ENCODE measurements around the gene HCFC1R1.
A peak's percentile ranks its signal among the peaks of the same experiment; 100 is the strongest.
"Not testable (repeated sequence)": the region's sequence is repeated elsewhere in the genome, so short reads cannot be mapped to it uniquely, and the experiment has no call there.

Gene HCFC1R1, protein sequence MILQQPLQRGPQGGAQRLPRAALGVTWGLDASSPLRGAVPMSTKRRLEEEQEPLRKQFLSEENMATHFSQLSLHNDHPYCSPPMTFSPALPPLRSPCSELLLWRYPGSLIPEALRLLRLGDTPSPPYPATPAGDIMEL

DNA sequence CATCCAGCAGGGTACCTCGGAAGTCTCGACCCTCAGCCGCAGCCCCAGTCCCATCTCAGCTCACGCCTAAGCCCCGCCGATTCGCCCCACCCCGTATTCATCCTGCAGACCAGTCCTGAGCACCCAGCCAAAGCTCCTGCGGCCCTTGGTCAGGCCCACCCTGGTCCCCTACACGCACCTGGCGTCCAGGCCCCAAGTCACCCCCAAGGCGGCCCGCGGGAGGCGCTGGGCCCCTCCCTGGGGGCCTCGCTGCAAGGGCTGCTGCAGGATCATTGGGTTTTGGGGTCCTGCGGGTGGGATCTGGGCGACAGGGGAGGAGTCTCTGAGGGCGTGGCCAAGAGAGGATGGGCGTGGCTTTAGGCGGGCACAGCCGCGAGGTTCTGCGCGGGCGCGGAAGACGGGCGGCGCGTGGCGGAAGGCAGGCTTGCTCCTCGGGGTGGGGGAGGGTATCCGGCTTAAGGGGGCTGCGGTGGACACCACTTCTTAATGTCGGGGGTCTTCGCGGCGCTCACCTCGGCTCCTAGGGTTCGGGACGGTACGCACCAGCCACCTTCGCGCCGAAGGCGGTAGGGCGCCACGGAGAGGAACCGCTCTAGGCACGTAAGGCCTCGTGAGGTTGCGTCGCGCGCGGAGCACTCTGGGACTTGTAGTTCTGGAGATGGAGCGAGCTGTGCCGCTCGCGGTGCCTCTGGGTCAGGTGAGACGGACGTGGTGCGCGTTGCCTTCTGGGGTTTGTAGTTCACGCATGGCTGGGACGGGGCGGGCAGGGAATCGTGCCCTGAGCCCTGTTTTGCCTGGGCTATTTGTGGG is at the start of gene HCFC1R1, which contains the start of gene THOC6:
Gene HCFC1R1, minus strand, starts transcription at position 274 of the 810 bp plus-strand sequence. Its CDS starts 1 bp downstream, at position 273.
Gene THOC6, plus strand, starts transcription at position 367 of the 810 bp plus-strand sequence. Its CDS starts 292 bp downstream, at position 659.
- H3K27ac Mint-ChIP-seq: peak within 1 kb of the TSS; percentile 97
- H3K4me3 Mint-ChIP-seq: peak within 1 kb of the TSS; percentile 85
- H3K36me3 Mint-ChIP-seq (ENCODE audit: low read depth): peaks cover 8% of the 10 kb centered on the region
- DNase-seq (peak; percentile 95), ATAC-seq (peak; percentile 75)
- H3K4me1 Mint-ChIP-seq: peaks cover 53% of the 10 kb centered on the region
- no peaks in the 10 kb centered on the region for H3K9me3 Mint-ChIP-seq
- peaks cover 6% of the 10 kb centered on the region for H3K27me3 Mint-ChIP-seq

DNA sequence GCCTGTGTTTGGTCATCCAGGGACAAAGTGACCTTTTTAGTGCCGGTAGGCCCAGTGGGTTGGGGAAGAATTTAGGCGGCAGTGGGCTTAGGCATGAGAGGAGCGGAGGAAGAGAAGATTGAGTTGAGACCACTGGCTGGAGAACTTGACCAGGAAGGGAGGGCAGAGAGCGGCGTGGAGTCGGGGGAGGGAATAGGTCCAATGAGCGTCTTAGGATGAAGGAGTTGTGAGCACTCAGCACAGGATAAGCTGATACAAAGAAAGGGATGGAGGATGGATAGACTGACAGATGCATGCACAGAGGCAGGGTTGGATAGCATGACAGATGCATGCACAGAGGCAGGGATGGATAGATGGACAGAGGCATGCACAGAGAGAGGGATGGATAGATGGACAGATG is 49.7 kb upstream of the HCFC1R1 start:
- H3K4me3 Mint-ChIP-seq: peak overlapping the region; percentile 56
- no peaks in the 10 kb centered on the region for H3K27me3 Mint-ChIP-seq
- peak overlapping the region; percentile 80 for H3K27ac Mint-ChIP-seq
- H3K4me1 Mint-ChIP-seq: peaks cover 84% of the 10 kb centered on the region
- H3K9me3 Mint-ChIP-seq: peaks cover 5% of the 10 kb centered on the region
- peaks cover 24% of the 10 kb centered on the region for H3K36me3 Mint-ChIP-seq (ENCODE audit: low read depth)
- ATAC-seq (no peak), DNase-seq (no peak)

DNA sequence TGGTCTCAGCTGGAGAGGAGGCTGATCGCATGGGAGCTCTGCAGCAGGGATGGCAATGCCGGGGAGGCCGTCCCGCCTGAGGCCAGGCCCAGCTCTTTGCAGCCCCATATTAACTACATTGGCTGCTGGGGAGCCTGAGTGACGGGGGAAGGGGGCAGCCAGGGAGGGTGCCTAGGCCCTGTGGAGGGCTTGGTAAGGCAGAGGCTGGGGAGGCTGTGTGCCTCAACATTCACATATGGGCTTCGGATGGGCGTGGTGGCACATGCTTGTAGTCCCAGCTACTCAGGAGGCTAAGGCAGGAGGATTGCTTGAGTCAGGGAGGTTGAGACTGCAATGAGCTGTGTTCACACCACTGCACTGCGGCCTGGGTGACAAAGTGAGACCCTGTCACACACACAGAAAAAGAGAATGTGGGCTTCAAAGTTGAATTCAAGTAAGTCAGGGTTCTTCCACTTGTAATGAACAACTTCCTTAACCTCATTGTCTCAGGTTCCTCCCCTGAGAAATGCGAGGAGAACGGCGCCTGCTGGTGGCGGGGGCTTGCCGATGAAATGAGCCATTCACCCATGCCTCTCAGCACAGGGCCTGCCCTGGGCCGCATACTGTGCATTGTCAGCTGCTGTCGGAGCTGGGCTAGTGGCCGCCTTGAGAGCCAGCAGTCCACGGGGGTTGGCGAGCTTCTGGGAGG is 49.0 kb upstream of the HCFC1R1 start:
- not testable (repeated sequence) for H3K9me3 Mint-ChIP-seq, DNase-seq, H3K27ac Mint-ChIP-seq, H3K4me3 Mint-ChIP-seq, H3K27me3 Mint-ChIP-seq
- Mint-ChIP-seq H3K36me3 (ENCODE audit: low read depth) (peaks cover 28% of the 10 kb centered on the region), H3K4me1 (peaks cover 80% of the 10 kb centered on the region)
- ATAC-seq: peak; percentile 17

DNA sequence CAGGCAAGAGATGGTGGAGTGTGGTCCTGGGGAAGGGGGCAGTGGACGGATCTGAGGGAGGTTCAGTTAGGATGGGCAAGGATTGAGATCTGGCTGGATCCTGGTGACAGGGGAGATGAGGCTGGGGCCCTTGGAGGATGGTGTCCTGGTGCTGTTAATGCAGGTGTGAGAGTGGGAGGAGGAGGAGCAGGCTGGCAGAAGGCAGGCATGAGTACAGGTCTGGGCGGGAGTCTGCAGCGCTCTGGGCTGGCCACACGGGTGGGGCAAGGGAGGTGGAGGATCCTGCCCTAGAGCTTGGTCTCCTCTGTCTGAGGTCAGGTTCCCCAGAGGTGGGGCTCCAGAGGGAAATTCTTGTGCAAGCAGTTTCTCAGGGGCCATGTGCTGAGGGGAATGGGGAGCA is 48.4 kb upstream of the HCFC1R1 start:
- not testable (repeated sequence) for H3K4me3 Mint-ChIP-seq

DNA sequence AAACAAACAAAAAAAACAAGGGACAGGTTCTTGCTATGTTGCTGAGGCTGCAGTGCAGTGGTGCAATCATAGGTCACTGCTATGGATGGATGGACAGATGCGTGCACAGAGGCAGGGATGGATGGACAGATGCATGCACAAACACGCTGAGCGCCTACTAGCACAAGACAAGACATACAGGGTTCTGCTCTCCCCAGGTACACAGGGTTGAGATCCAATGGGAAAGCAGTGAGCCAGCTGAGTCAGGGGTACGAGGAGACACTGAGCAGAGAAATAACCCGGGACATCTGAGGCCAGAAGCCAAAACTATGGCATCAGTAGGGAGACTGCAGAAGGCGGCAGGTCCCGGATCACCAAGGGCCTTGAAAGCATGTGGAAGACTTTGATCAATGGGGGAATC is 47.9 kb upstream of the HCFC1R1 start:
- ATAC-seq (no peak), DNase-seq (no peak)
- Mint-ChIP-seq H3K9me3 (no peaks in the 10 kb centered on the region), H3K4me3 (no peak overlapping the region), H3K36me3 (ENCODE audit: low read depth) (peaks cover 33% of the 10 kb centered on the region), H3K27me3 (no peaks in the 10 kb centered on the region), H3K4me1 (peaks cover 76% of the 10 kb centered on the region), H3K27ac (peak overlapping the region; percentile 29)

More for the DNA sequence above, 48.4 kb upstream of the HCFC1R1 start:
- peak; percentile 8 for ATAC-seq
- not testable (repeated sequence) for H3K27ac Mint-ChIP-seq, H3K9me3 Mint-ChIP-seq, DNase-seq, H3K27me3 Mint-ChIP-seq
- H3K4me1 Mint-ChIP-seq: peaks cover 79% of the 10 kb centered on the region
- peaks cover 31% of the 10 kb centered on the region for H3K36me3 Mint-ChIP-seq (ENCODE audit: low read depth)

DNA sequence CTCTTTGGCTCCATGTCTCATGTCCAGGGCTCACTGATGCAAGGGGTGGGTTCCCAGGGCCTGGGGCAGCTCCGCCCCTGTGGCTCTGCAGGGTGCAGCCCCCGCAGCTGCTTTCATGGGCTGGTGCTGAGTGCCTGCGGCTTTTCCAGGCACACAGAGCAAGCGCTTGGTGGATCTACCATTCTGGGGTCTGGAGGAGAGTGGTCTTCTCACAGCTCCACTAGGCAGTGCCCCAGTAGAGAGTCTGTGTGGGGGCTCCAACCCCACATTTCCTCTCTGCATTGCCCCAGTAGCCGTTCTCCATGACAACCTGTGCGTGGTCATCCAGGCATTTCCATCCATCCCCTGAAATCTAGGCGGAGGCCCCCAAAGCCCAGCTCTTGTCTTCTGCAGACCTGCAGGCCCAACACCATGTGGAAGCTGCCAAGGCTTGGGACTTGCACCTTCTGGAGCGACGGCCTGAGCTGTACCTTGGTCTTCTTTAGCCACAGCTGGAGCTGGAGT is 46.9 kb upstream of the HCFC1R1 start:
- ATAC-seq (no peak), DNase-seq (no peak)

DNA sequence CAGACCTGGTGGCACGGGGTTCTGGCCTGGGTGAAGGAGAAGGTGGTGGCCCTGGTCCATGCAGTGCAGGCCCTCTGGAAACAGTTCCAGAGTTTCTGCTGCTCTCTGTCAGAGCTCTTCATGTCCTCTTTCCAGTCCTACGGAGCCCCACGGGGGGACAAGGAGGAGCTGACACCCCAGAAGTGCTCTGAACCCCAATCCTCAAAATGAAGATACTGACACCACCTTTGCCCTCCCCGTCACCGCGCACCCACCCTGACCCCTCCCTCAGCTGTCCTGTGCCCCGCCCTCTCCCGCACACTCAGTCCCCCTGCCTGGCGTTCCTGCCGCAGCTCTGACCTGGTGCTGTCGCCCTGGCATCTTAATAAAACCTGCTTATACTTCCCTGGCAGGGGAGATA is 45.4 kb upstream of the HCFC1R1 start:
- H3K9me3 Mint-ChIP-seq, DNase-seq, H3K27me3 Mint-ChIP-seq, ATAC-seq: not testable (repeated sequence)
- Mint-ChIP-seq H3K27ac (peak overlapping the region; percentile 76), H3K4me3 (peak overlapping the region; percentile 25), H3K36me3 (ENCODE audit: low read depth) (peaks cover 43% of the 10 kb centered on the region), H3K4me1 (peaks cover 65% of the 10 kb centered on the region)

More for the DNA sequence above, 46.9 kb upstream of the HCFC1R1 start:
- Mint-ChIP-seq H3K27me3 (no peaks in the 10 kb centered on the region), H3K4me1 (peaks cover 67% of the 10 kb centered on the region), H3K9me3 (no peaks in the 10 kb centered on the region), H3K4me3 (peak overlapping the region; percentile 7), H3K36me3 (ENCODE audit: low read depth) (peaks cover 41% of the 10 kb centered on the region), H3K27ac (peak overlapping the region; percentile 76)

DNA sequence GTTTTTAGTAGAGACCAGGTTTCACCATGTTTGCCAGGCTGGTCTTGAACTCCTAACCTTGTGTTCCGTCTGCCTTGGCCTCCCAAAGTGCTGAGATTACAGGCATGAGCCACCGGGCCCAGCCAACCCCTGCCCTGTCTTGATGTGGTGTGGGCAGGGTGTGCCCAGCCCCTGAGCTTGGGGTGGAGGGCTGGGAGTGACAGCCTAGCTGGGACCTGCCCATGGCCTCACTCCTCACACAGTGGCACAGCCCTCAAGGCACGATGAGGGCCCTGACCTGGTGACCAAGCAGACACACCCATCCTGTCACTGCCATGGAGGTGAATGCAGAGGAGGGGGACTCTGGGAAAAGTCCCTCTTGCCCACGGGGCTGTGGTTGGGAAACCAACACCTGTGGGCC is 44.7 kb upstream of the HCFC1R1 start:
- Mint-ChIP-seq H3K36me3 (ENCODE audit: low read depth) (peaks cover 41% of the 10 kb centered on the region), H3K4me1 (peaks cover 62% of the 10 kb centered on the region), H3K27me3 (no peaks in the 10 kb centered on the region), H3K27ac (peak overlapping the region; percentile 96), H3K9me3 (no peaks in the 10 kb centered on the region), H3K4me3 (peak overlapping the region; percentile 100)
- no peak for DNase-seq
- no peak for ATAC-seq

DNA sequence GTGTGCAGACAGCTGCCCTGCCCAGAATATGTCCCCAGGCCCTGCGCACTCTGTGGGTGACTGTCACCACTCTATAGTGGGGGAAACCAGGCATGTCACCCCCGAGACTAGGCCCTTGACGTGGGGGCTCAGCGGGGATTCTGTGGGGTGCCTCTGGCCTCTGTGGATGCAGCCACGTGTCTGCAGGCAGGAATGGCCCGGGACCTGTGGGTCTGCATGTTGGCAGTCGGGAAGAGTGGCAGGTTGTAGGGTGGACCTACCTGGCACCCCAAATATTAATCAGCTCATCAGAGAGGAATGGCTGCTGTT is 42.7 kb upstream of the HCFC1R1 start:
- no peak for DNase-seq
- Mint-ChIP-seq H3K9me3 (no peaks in the 10 kb centered on the region), H3K4me1 (peaks cover 64% of the 10 kb centered on the region), H3K27me3 (no peaks in the 10 kb centered on the region), H3K27ac (peak overlapping the region; percentile 100), H3K4me3 (peak overlapping the region; percentile 100), H3K36me3 (ENCODE audit: low read depth) (peaks cover 41% of the 10 kb centered on the region)
- no peak for ATAC-seq

DNA sequence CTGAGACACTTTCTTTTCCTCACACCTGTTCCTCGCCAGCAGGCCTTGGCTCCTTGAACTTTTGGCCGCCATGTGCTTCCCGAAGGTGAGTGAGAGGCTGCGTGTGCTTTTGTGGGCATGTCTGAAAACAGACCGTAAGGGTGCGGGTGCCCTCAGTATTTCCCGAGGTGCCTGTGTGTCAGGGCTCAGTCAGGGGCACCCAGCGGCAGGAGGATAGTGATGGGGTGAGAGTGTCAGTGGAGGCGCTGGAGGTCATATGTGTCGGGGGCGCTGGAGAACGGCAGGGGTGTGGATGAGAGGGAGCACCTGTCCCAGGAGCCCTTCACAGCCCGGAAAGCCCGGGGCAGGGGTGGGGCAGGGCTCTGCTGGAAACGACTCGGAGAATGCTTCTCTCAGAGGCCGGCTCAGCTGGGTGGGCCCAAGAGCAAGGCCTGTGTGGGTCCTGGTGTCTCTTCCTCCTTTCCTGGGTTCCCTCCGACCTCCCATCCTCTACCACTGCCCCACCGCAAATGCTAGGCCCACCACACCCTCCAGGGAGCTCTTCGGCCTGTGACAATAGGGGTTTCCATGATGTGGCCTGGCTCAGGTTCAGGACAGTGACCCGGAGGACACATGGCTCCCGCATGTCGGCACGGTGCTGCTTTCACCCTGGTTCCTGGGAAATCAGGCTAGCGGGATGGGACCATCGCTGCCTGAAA is 42.1 kb upstream of the HCFC1R1 start:
- H3K4me1 Mint-ChIP-seq: peaks cover 61% of the 10 kb centered on the region
- no peaks in the 10 kb centered on the region for H3K9me3 Mint-ChIP-seq
- ATAC-seq (peak; percentile 29), DNase-seq (peak; percentile 45)
- no peaks in the 10 kb centered on the region for H3K27me3 Mint-ChIP-seq
- H3K27ac Mint-ChIP-seq: peak overlapping the region; percentile 100
- peak overlapping the region; percentile 100 for H3K4me3 Mint-ChIP-seq
- H3K36me3 Mint-ChIP-seq (ENCODE audit: low read depth): peaks cover 41% of the 10 kb centered on the region

DNA sequence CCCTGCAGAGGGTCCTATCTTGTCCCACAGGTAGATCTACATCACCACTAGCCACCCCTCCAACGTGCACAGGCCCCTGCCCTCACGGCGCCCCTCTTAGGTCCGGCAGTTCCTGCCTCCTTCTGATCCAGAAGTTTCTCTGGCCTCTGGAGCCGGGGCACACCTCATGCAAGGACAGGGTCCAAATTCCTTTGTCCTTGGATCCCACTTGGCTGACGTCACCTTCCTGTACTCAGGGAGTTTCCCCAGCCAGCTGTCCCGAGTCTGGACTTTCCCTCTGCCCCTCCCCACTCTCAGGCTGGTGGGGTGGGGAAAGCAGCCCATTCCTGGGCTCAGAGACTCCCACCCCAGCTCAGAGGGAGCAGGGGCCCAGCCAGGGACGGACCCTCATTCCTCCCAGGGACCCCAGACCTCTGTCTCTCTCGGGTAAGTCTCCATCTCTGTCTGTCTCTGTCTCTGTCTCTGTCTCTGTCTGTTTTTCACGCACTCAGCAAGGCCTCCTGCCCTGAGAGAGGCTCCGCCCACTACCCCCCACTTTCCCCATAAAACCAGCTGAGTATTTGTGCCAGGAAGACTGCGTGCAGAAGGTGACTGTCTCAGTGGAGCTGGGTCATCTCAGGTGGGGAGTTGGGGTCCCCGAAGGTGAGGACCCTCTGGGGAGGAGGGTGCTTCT is 41.5 kb upstream of the HCFC1R1 start, which contains the start of gene IL32:
Gene IL32, plus strand, starts transcription at position 572 of the 673 bp plus-strand sequence. CDS start 172 bp downstream, outside the sequence.
- H3K4me3 Mint-ChIP-seq: peak within 1 kb of the TSS; percentile 100
- peaks cover 63% of the 10 kb centered on the region for H3K4me1 Mint-ChIP-seq
- ATAC-seq: peak; percentile 48

DNA sequence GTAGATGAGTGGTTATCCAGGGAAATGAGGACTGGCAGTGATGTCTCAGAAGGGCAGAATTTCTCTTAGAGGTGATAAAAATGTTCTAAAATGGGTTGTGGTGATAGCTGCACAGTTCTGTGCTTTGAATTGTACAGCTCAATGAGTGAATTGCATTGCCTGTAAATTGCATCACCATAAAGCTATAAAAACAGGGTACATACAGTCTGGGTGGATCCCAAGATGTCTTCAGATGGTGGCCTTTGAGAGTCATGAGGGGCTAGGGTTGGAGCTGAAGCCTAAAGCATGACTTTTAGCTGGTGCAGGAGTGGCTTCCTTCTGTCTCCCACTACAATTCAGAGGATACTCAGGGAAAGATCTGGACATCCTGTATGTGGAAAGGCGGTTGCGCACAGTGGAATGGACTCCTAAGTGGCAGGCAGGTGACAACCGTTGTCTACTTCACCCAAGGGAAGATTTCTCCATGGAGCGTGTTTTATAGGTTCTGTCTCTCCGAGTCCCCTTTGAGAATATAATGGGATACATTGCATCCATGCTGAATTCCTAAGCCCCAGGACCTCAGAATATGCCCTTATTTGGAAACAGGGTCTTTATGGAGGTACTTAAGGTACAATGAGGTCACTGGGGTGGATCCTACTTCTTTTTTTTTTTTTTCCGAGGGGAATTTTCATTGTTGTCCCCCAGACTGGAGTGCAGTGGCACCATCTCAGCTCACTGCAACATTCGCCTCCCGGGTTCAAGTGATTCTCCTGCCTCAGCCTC is 40.1 kb upstream of the HCFC1R1 start:
- peaks cover 60% of the 10 kb centered on the region for H3K4me1 Mint-ChIP-seq
- H3K4me3 Mint-ChIP-seq: no peak overlapping the region
- DNase-seq (no peak), ATAC-seq (no peak)
- H3K27ac Mint-ChIP-seq: peak overlapping the region; percentile 100
- peaks cover 29% of the 10 kb centered on the region for H3K36me3 Mint-ChIP-seq (ENCODE audit: low read depth)
- no peaks in the 10 kb centered on the region for H3K27me3 Mint-ChIP-seq
- no peaks in the 10 kb centered on the region for H3K9me3 Mint-ChIP-seq

More for the DNA sequence above, 41.5 kb upstream of the HCFC1R1 start, which contains the start of gene IL32:
- Mint-ChIP-seq H3K9me3 (no peaks in the 10 kb centered on the region), H3K27ac (peak within 1 kb of the TSS; percentile 100), H3K36me3 (ENCODE audit: low read depth) (peaks cover 39% of the 10 kb centered on the region), H3K27me3 (no peaks in the 10 kb centered on the region)
- peak; percentile 76 for DNase-seq

DNA sequence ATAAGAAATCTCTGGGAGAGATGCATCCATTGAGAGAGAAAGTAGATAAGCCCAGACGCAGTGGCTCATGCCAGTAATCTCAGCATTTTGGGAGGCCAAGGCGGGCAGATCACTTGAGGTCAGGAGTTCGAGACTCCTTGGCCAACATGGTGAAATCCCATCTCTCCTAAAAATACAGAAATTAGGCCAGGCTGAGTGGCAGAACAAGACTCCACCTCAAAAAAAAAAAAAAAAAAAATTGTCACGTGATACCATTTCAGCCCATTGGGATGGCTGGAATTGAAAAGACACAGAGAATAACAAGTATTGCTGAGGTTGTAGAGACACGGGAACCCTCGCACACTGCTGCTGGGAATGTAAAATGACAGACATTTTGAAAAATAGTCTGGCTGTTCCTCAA is 38.8 kb upstream of the HCFC1R1 start:
- H3K36me3 Mint-ChIP-seq (ENCODE audit: low read depth): peaks cover 17% of the 10 kb centered on the region
- H3K9me3 Mint-ChIP-seq: no peaks in the 10 kb centered on the region
- H3K27me3 Mint-ChIP-seq: no peaks in the 10 kb centered on the region
- no peak overlapping the region for H3K27ac Mint-ChIP-seq
- no peak overlapping the region for H3K4me3 Mint-ChIP-seq
- peaks cover 55% of the 10 kb centered on the region for H3K4me1 Mint-ChIP-seq
- ATAC-seq: no peak
- no peak for DNase-seq
